OCI-LY1 (cell line): ENCODE measurements around the gene RHPN2.
"Not testable (repeated sequence)": the region's sequence is repeated elsewhere in the genome, so short reads cannot be mapped to it uniquely, and the experiment has no call there.

Experiments
- EZH2 ChIP-seq: fragments of 200-600 bp; sonication (generic), shearing (Covaris generic); IDR thresholded peaks from 2 replicates; pipeline ENCODE4 v1.8.0; 2017; ENCODE audit warnings: borderline replicate concordance, mixed run types, mild to moderate bottlenecking, antibody characterized with exemption, low read length, moderate library complexity, mixed read lengths
- TF ChIP-seq, protein P1 (sequence below): fragments of 200-600 bp; sonication (generic), shearing (Covaris generic); IDR thresholded peaks from 2 replicates; pipeline ENCODE4 v1.5.1; 2017; ENCODE audit warnings: mild to moderate bottlenecking, antibody characterized with exemption, low read length, moderate library complexity, mixed read lengths

DNA sequence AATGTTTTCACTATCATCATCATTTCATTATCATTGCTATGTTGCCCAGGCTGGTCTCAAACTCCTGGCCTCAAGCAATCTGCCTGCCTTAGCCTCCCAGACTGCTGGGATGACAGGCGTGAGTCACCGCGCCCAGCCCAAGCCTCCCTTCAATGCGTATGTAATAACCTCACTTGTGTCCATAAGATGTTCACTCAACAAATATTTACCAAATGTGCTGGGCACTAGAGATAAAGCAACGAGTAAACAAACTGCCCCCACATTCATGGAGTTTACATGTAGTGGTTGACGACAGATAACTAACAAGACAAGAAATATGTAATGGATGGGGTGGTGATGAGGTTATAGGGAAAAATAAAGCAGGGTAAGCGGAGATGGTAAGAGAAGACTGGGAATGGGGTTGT is 67.6 kb downstream of the RHPN2 start:
- TF ChIP-seq, protein P1, sequence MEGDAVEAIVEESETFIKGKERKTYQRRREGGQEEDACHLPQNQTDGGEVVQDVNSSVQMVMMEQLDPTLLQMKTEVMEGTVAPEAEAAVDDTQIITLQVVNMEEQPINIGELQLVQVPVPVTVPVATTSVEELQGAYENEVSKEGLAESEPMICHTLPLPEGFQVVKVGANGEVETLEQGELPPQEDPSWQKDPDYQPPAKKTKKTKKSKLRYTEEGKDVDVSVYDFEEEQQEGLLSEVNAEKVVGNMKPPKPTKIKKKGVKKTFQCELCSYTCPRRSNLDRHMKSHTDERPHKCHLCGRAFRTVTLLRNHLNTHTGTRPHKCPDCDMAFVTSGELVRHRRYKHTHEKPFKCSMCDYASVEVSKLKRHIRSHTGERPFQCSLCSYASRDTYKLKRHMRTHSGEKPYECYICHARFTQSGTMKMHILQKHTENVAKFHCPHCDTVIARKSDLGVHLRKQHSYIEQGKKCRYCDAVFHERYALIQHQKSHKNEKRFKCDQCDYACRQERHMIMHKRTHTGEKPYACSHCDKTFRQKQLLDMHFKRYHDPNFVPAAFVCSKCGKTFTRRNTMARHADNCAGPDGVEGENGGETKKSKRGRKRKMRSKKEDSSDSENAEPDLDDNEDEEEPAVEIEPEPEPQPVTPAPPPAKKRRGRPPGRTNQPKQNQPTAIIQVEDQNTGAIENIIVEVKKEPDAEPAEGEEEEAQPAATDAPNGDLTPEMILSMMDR: not testable (repeated sequence)
- TF ChIP-seq EZH2: not testable (repeated sequence)
